GM18867 (cell line): ENCODE data around the gene MACF1.
"Not testable (repeated sequence)": the region's sequence is repeated elsewhere in the genome, so short reads cannot be mapped to it uniquely, and the experiment has no call there.

Experiments used
- ATAC-seq: cut with Tn5 transposase; IDR thresholded peaks from one replicate; pipeline ENCODE4 v1.9.1; 2021; ENCODE audit warnings: mild to moderate bottlenecking, moderate library complexity; ENCODE audit not compliant: unreplicated experiment

The MACF1 gene

DNA sequence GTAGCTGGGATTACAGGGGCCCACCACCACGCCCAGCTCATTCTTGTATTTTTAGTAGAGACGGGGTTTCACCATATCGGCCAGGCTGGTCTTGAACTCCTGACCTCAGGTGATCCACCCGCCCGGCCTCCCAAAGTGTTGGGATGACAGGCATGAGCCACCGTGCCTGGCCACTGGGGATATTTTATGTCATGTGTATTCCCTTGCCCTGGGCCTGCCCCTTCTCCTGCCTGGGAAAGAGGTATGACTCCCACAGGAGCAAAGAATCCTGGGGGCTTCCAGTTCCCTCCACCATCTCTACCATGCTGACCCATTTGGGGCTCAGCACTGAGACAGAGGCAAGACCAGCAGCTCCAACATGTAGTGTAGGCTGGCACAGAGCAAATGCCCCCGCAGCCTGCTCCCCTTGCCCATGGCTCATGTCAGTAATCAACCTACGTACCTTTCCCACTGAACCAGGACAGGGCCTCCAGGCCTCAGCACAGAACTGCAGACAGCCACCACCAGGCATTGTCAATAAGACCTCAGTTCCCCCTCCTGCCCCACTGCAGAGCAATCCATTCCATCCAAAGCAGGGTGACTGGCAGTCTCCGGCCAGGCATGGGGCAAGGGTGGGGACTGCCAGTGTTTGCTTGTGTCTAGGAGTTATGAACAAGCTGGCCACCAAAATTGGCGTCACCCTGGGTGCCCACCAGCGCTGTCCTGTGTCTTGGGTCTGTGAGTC lies 322.1 kb downstream of the MACF1 start:
- ATAC-seq: no peak

DNA sequence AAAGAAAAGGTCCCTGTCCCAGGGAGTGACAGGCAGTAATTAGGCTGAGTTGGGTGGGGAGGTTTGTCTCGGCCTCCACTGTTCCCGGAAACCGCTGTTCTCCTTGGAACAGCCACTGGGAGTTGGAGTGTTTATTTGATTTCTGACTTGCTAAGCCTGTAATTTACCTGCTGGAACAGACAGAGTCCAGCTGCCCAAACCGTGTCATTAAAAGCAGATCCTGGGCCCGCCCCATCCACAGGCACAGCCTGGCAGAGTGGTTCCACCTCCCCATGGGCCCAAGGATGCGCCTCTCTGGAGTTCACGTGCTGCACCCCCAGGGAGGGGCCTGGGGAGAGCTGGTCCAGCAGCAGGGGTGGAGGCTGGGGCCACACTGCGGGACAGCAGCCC lies 322.7 kb downstream of the MACF1 start:
- ATAC-seq: not testable (repeated sequence)

DNA sequence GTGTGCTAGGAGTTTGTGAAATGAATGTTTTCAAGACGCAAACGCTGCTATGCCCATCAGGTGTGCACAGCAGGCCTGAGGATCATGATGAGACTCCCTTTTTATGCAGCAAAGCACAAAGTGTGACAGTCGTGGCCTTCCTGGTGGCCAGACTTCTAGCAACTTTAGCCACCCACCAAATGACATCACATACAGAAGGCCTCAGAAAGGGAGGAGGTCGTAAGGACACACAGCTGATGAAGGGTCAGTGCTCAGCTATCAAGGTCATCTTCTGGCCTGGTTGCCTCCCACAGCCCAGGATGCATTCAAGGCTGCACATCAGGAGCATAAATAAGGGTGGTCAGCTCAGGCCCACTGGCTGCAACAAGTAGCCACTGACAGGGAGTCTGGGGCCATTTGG lies 323.6 kb downstream of the MACF1 start:
- no peak for ATAC-seq

DNA sequence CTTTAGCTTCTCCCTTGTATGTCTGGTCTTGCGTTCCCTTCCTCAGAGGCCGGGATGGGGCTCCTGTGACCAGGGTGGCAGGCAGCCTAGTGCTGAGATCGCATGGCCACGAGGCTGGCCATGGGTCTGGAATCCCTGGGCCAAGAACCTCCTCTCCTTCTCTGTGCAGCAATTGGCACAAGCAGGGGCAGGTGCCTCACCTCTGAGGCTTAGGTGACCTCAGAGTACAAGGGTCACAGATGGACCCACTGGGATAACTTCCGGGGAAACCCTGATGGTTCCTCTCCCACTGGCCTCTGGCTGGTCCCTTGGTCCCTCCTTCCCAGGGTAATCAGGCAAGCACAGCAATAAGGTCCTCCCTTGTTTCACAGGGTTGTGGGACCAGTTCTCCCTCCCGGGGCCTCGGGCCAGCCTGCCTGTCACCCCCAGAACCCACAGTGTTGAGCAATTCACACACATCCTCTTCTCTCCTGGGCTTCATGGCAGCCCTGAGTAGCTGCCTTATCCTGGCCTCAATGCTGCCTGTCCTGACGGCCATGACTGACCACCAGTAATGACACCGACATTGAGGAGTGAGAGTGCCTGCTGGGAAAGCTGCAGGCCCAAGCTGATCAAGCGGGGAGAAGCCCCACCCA lies 325.5 kb downstream of the MACF1 start:
- ATAC-seq: no peak

DNA sequence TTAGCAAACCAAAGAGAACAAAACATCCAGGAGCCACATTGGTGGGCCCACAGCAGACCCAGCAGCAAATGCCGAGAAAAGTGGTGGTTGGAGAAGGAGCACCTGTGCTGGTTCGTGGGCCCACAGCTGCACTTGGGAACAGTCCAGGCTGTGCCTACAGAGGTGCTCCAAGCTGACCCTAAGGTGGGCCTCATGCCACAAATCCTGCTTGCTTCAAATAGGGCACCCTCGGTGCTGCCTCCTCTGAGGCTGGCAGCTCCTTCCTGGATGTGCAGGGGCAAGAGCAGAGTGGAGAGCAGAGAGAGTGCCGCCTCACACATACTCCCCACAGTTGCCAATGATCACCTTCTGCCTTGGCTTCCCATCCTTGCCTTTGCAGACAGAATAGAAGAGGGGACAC lies 327.0 kb downstream of the MACF1 start:
- no peak for ATAC-seq

DNA sequence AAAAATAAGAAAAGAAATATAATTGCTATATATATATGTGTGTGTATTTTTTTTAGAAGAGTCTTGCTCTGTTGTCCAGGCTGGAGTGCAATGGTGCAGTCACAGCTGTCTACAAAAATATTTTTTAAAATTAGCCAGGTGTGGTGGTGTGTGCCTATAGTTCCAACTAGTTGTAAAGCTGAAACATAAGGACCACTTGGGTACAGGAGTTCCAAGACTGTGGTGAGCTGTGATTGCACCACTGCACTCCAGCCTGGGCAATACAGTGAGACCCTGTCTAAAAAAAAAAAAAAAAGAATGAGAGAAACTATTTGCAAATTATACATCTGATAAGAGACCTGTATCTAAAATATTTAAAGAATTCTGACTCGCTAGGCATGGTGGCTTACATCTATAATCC lies 328.9 kb downstream of the MACF1 start:
- no peak for ATAC-seq
